Pancreas (tissue), 10 donors: ENCODE measurements around the gene ARHGEF17. TPM values are rescaled to one million over a fixed set of nuclear protein-coding genes. Genes with fewer than 3 reads are reported as not detected.

Experiments used
- ATAC-seq, 4 donors: fragments of 200-7000 bp; cut with Tn5 transposase; one replicate each; pipeline versions ENCODE4 v1.8.0 to v1.9.1; 2020; ENCODE audit warnings: mild to moderate bottlenecking in 4 of 4, moderate library complexity in 4 of 4
- DNase-seq, 6 donors: peaks; one replicate each; pipeline ENCODE4 v3.0.0-alpha.2; 2020
- FAIRE-seq: peaks from 2 replicates; lab custom pipeline; 2012; peaks lifted over from hg19 to GRCh38; lab: Jason Lieb, UNC
- H3K27ac ChIP-seq, 4 donors: fragments of 200-600 bp; sonication (generic); 1 replicate in 3 of 4; 2 replicates in 1 of 4; pipeline versions ENCODE4 v1.5.0 to v1.8.0; 2020
- H3K27me3 ChIP-seq, 4 donors: fragments of 200-600 bp; one replicate each; pipeline ENCODE4 v1.8.0; 2021
- H3K36me3 ChIP-seq, 3 donors: fragments of 200-600 bp; sonication (generic) in 1 of 3; one replicate each; pipeline versions ENCODE4 v1.5.0 to v1.8.0; 2020 to 2021
- H3K4me1 ChIP-seq, 3 donors: fragments of 200-600 bp; one replicate each; pipeline ENCODE4 v1.8.0; 2021
- H3K4me3 ChIP-seq, 4 donors: fragments of 200-600 bp; sonication (generic) in 2 of 4; one replicate each; pipeline versions ENCODE4 v1.5.0 to v1.8.0; 2020 to 2021
- H3K9me3 ChIP-seq, 4 donors: fragments of 200-600 bp; one replicate each; pipeline ENCODE4 v1.8.0; 2021
- CTCF ChIP-seq, 4 donors: fragments of 200-600 bp; sonication (generic) in 3 of 4; IDR thresholded peaks; one replicate each; pipeline versions ENCODE4 v1.5.0 to v1.8.0; 2021; ENCODE audit warnings: antibody characterized with exemption in 4 of 4
- WGBS, 2 donors: extraction: QIAGEN DNeasy Blood & Tissue Kit; methylation state at CpG; one replicate each; pipeline ENCODE4 v1.1.7; 2013; 5-methylcytosine and 5-hydroxymethylcytosine counted together
- intact Hi-C, 3 donors: fragments of 100-400 bp; cut with DNase I; formaldehyde crosslinking; loops; one replicate each; pipeline versions ENCODE4 v1.11.1 to v1.14.2; 2022
- polyA plus RNA-seq, 2 donors: library from polyadenylated mRNA; stranded (reverse); fragments of 200-250 nt; gene quantifications; one replicate each; pipeline ENCODE4 v1.2.3, GENCODE V29; 2013
- total RNA-seq, 6 donors: library from RNA; stranded (reverse); fragmentation: NEBNext Ultra II Directional in 4 of 6; extraction: Animal tissue kit (Norgen Biotek cat#: 25700) in 4 of 6; gene quantifications; one replicate each; pipeline versions ENCODE4 v1.2.1 to v1.2.4, GENCODE V29; 2021 to 2023
- donor health status: healthy with polysubstance abuse.
- donor health status: DM: no; HTN: no; CAD: no; lungs with moderate emphysema.
- donor health status: DM: no; HTN: no; CAD: no.
- donor health status: control.
- donor health status: control.
- donor health status: Bipolar disorder and iron deficiency.
- donor health status: DM: yes; HTN: yes; CAD: no.
- donor health status: DM: no; HTN: no; CAD: no.
- donor health status: DM: no; HTN: no; CAD: no.
- donor health status: DM: yes; HTN: yes; CAD: no.

ARHGEF17 gene
- total and polyA plus RNA-seq, 8 donors = 7.0 to 24.0 (median 10.4) TPM

DNA sequence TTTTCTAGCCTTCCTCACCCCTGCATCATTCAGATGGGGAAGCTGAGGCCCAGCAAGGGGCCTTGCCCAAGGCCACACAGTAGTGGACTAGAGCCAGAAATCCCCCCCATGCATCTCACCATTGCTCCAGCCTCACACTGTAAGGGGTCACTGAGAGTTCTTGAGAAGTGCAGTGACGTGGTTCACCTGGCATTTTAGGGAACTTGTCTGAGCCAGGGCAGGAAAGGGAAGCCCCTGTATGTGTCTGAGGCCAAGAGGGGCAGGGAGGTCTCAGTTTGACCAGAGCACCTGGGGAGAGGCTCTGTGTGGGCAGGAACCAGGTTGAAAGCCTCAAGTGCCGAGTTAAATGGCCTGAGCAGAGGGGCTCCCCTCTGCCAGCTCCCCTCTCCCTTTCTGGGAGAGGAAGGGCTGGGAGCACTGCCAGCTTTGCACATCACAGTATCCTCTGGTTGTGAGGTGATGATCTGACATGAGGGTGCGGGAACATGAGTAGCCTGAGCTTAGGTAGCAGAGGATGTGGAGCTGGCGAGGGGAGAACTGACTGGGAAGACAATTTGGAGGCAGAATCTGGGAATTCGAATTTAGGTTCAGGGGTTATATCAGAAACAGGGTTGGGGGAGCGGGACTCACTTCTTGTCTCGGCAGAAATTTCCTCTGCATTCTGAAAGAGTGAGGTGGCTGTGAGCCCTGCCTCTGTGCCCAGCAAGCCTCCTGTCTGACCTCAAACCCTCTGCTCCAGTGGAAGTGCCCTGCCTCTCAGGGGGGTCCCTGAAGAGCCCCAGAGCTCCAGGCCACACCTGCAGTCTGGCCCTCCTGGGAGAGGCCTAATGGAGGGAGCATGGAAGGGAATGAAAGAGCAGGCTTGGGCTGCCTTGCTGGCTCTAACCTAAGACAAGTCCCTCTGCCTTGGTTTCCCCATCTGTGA is 14.6 kb downstream of the ARHGEF17 start:
- no peak for TF ChIP-seq CTCF (IDR thresholded peaks at IDR 0.05)
- Histone ChIP-seq H3K27ac (peak overlapping the region in 1 of 4 donors; percentile 31), H3K36me3 (no peaks in the 10 kb centered on the region), H3K27me3 (no peaks in the 10 kb centered on the region), H3K4me3 (no peak overlapping the region), H3K4me1 (no peaks in the 10 kb centered on the region), H3K9me3 (no peaks in the 10 kb centered on the region)
- intact Hi-C loops = no loop called here
- FAIRE-seq (no peak), DNase-seq (no peak), ATAC-seq (no peak)
- 78% methylated on average over 7 of the region's 7 CpGs for WGBS, 2 donors

- intact Hi-C loops = no loop called here
- Histone ChIP-seq H3K4me3 (no peak overlapping the region), H3K9me3 (no peaks in the 10 kb centered on the region), H3K4me1 (no peaks in the 10 kb centered on the region), H3K27ac (peak overlapping the region in 1 of 4 donors; percentile 31), H3K27me3 (no peaks in the 10 kb centered on the region), H3K36me3 (no peaks in the 10 kb centered on the region)
- no peak for TF ChIP-seq CTCF (IDR thresholded peaks at IDR 0.05)
- no peak for FAIRE-seq
- 44 to 55% methylated on average over 14 of the region's 14 CpGs for WGBS, 2 donors
- peak in 2 of 6 donors; percentile 53 to 64 for DNase-seq
- peak; percentile 17 to 61 (median 56) for ATAC-seq
Observed at GRCh38 chr11:73323464-73323863, 15.4 kb downstream of the ARHGEF17 start.

DNA sequence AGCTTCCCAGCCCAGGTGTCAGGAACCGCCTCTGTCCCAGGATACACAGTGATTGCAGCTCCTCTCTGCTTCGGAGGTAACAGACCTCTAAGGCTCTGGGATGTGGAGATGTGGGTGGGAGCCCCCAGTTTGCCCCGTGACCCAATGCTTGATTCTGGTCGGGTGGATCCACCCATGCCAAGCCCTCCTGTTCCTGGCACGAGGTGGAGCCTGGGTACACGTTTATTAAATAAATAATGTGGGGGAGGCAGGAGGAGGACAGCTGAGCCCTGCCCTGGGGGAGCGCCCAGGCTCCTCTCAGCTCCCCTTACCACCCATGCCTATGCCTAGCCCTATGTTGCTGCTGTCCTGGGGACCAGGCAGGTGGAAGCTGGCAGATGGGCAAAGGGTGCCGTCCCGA is 16.0 kb downstream of the ARHGEF17 start:
- no peaks in the 10 kb centered on the region for H3K27me3 ChIP-seq
- no peaks in the 10 kb centered on the region for H3K4me1 ChIP-seq
- no peak for DNase-seq
- no peak for FAIRE-seq
- H3K36me3 ChIP-seq = no peaks in the 10 kb centered on the region
- WGBS, 2 donors = 68 to 75% methylated on average over 9 of the region's 9 CpGs
- peak overlapping the region in 1 of 4 donors; percentile 31 for H3K27ac ChIP-seq
- no peak for ATAC-seq
- intact Hi-C loops = no loop called here
- no peaks in the 10 kb centered on the region for H3K9me3 ChIP-seq
- no peak overlapping the region for H3K4me3 ChIP-seq
- no peak for TF ChIP-seq CTCF (IDR thresholded peaks at IDR 0.05)

DNA sequence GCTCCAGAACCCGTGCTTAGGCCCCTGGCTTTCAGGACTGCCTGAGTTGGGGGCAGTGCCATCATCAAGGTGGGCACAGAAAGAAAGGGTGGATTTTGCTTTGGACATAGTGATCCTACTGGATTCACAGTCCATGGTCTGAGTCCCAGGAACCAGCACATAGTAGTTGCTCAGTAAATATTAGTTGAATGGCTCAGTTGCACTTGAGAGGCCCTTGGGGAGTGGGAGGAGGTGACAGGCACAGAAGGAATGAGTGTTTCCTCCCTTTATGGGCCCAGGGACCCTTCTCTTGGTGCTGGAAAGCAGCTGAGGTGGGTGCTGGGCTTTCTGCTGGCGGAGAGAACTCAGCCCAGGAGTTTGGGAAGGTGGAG is 16.6 kb downstream of the ARHGEF17 start:
- FAIRE-seq = no peak
- Histone ChIP-seq H3K36me3 (no peaks in the 10 kb centered on the region), H3K27ac (peak overlapping the region in 2 of 4 donors; percentile 10 to 12), H3K4me1 (no peaks in the 10 kb centered on the region), H3K9me3 (no peaks in the 10 kb centered on the region), H3K27me3 (no peaks in the 10 kb centered on the region), H3K4me3 (no peak overlapping the region)
- no peak for TF ChIP-seq CTCF (IDR thresholded peaks at IDR 0.05)
- no peak for DNase-seq
- 86 to 97% methylated on average over 2 of the region's 2 CpGs for WGBS, 2 donors
- intact Hi-C loops = no loop called here
- ATAC-seq = no peak
